Stimulated activated CD4-positive, alpha-beta T cell treated with anti-CD3 and anti-CD28 coated beads, Interleukin-1b, Interleukin-23, amount 100 ng/mL, for 48 hours (primary cell): ENCODE results near the gene NFIC.
"Not testable (repeated sequence)": the region's sequence is repeated elsewhere in the genome, so short reads cannot be mapped to it uniquely, and the experiment has no call there.

ENCODE experiments used
- DNase-seq: peaks from one replicate; pipeline ENCODE4 v3.0.0-alpha.2; 2020

The NFIC gene

DNA sequence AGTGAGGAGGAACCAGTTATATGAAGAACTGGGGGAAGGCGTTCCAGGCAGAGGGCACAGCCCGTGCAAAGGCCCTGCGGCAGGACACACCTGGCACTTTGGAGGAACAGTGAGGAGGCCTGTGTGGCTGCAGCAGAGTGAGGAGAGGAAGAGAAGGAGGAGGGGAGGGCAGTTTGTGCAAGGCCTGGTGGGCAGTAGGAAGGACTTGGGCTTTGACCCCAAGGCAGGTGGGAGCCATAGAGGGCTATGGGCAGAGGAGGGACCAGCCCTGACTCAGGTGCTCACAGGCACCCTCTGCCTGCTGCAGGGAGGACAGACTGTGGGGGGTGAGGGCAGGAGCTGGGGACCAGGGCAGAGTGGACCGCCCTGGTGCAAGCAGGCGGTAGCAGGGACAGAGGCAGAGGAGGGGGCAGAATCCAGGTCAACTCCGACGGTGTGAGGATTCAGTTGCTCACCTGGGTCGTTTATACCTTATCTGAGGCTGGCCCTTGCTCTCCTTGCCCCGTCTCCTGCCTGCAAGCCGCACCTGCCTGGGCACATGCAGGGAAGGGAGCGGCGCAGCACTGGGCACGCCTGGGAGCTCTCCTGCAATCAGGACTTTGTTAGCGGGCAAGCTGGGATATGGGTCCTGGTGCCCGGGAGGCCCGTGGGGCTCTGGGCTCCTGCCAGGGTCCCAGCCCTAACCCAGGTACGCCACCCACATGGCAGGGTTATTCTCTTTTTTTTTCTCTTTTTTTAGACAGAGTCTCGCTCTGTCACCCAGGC lies 34.8 kb downstream of the NFIC start:
- no peak for DNase-seq

- no peak for DNase-seq
Measured at GRCh38 chr19:3402631-3403443, 36.5 kb downstream of the NFIC start.

GRCh38 chr19:3403489-3404323 lies 37.3 kb downstream of the NFIC start:
- no peak for DNase-seq

GRCh38 chr19:3404324-3405260 lies 38.2 kb downstream of the NFIC start:
- no peak for DNase-seq

DNA sequence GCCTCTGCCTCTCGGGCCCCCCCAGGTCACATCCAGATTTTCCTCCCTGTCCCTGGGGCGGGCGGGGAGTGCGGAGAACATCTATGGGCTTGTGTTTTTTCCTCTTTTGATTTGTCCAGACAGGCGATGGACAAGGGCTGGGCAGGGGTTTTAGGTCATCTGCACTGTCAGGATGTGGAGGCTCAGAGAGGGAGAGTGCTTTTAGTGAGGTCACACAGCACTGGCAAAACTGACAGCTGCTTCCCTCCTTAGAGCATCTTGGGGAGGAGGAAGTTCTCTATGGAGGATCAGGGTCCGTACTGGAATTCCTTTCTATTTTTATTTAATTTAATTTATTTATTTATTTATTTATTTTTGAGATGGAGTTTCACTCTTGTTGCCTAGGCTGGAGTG lies 38.9 kb downstream of the NFIC start:
- DNase-seq, result no peak

- no peak for DNase-seq
Measured at GRCh38 chr19:3406571-3407111, 40.3 kb downstream of the NFIC start.

DNA sequence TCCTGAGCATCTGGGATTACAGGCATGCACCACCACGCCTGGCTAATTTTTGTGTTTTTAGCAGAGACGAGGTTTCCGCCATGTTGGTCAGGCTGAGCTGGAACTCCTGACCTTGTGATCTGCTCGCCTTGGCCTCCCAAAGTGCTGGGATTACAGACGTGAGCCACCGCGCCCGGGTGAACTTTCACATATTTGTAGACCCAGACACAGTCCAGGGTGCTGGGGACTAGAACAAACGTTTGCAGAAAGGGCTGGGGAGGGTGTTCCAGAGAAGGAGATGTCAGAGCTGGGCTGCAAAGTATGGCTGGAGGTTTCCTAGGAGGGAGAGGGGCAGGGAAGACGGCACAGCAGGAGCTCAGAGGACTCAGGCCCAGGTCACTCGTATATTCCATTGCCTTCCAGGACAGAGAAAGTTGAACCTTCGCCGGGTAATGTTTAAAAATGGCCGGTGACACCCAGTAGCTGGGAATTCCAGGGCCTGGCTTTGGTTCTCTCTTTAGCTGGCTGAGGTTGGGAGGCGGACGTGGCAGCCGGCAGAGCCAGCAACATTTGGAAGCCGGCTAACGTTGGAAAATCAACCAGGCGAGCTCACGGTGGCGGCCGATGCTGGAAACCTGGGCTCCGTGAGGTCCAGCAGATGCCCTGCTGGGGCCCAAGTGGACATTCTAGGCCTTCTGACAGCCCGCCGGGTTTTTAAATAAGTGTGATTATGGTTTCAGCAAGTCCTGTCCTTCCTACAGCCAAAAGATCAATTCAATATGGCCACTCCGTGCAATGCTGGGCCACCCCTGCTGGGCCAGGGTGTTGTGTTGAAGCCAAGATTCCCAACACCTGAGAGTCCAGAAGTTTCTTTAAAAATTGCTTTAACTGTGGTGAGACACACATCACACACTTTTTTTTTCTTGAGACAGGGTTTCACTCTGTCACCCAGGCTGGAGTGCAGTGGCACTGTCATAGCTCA lies 41.5 kb downstream of the NFIC start:
- DNase-seq, result no peak

- DNase-seq, result no peak
Measured at GRCh38 chr19:3408996-3409345, 42.6 kb downstream of the NFIC start.

DNA sequence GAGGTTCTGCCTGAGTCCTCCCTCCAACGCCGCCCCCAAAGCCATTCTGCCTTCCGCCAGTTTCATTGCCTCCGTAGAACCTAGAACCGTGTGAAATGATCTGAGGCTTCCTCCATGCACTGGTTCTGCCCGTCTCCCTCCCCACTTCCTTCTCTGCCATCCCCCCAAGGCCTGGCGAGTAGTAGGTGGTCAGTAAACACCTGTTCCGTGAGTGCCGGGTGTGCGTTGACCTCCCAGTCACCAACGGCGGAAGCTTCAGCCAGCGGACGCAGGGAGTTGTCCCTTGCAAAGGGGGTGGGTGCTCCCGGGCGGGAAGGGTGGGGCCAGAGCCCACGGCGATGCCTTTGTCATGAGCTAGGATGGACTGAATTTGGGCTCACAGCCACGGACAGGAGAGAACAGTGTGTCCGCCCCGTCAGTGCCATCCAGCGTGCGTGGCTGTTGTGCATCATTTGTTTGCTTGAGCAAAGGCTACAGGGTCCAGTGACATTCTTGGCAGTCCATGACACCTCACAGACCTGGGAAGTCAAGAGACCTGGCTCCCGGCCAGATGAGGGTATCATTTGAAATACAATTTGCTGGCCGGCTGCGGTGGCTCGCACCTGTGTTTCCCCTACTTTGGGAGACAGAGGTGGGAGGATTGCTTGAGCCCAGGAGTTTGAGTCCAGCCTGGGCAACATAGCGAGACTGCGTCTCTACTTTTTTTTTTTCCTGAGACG lies 43.1 kb downstream of the NFIC start:
- no peak for DNase-seq

GRCh38 chr19:3411636-3412035 lies 45.3 kb downstream of the NFIC start:
- DNase-seq, result no peak

GRCh38 chr19:3412066-3412465 lies 45.7 kb downstream of the NFIC start:
- DNase-seq, result no peak

DNA sequence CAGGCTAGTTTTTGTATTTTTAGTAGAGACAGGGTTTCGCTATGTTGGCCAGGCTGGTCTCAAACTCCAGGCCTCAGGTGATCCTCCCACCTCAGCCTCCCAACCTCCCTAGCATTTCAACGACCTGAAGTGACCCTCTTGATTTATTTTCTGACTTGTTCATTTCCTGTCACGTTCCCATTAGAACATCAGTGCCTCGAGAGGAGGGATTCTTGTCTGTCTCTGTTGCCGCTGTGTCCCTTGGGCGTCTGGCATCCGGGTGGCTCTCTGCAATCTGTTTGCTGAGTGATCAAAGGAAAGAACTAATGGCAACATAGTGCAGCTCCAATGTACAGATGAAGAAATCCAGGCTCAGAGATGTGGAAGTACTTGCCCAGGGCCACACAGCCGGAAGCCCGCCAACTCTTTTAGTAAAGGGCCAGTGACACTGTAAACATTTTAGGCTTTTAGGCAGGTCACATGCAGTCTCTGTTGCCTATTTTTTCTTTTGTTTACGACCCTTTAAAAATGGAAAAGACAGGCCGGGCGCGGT lies 47.5 kb downstream of the NFIC start:
- no peak for DNase-seq

GRCh38 chr19:3415695-3416094 lies 49.3 kb downstream of the NFIC start:
- DNase-seq, result no peak

DNA sequence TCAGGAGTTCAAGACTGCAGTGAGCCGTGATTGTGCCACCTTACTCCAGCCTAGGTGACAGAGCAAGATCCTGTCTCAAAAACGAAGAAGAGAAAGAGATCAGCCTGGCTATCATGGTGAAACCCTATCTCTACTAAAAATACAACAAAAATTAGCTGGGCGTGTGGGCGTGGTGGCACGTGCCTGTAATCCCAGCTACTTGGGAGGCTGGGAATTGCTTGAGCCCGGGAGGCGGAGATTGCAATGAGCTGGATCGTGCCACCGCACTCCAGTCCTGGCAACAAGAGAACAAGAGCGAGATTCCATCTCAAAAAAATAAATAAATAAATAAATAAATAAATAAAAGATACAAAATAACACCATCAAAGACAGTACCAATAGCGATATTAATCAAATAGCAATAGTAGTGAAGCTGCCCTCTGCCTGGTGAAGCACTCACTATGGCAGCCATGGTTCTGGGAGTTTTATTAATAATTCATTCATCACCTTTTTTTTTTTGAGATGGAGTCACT lies 53.9 kb downstream of the NFIC start:
- no peak for DNase-seq

- DNase-seq, result no peak
Measured at GRCh38 chr19:3420909-3421619, 54.7 kb downstream of the NFIC start.

GRCh38 chr19:3421656-3422055 lies 55.3 kb downstream of the NFIC start:
- DNase-seq, result not testable (repeated sequence)

DNA sequence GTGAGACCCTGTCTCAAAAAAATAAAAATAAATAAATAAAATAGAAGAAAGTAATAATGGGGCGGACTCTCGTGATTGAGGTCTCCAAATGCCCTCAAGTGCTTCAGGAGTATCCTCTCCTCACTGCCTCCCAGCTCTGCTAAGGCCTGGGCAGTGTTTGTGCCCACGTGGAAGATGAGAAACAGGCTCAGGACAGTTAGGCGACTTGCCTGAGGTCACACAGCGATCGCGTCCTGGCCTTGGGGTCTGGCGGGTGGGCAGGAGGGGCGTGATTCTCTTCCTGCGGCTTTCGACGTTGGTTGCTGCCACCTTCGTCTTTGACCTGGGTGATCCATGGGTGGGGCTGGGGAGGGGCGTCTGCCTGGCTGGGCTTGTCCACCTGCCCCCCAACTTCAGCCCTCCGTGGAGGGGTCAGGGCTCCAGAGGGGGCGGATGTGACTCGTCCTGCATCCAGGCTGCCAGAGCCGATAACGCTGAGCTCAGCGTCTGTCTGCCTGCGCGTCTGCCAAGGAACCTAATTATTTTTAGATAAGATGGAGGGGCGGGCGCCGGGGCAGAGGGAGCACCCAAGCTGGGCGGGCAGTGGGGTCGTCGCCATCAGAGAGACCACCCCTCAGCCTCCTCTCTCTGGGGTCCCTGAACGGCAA lies 56.9 kb downstream of the NFIC start:
- no peak for DNase-seq

DNA sequence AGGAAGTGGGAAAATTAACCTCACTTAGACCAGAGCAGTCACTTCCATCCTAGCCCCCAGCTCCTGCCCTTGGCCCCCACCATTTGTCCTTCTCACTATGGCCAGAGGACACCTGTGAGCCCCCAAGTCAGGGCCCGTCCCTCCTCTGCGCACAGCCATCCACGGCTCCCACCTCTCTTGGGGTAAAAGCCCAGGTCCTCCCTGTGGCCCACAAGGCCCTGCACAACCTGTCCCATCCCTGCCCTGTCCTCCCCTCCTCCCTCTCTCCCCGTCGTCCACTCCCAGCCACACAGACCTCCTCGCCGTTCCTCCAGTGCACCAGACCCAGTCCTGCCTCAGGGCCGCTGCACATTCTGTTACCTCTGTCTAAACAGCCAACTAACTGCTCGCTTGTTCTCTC lies 60.0 kb downstream of the NFIC start:
- no peak for DNase-seq

- DNase-seq, result not testable (repeated sequence)
Measured at GRCh38 chr19:3430366-3430680, 63.9 kb downstream of the NFIC start.
